Heart left ventricle (tissue), 16 donors: ENCODE measurements around the gene MAPK11. TPM values are rescaled to one million over a fixed set of nuclear protein-coding genes. Genes with fewer than 3 reads are reported as not detected.

Experiments used
- ATAC-seq, 4 donors: fragments of 200-7000 bp; cut with Tn5 transposase; one replicate each; pipeline ENCODE4 v1.9.1; 2020 to 2022; ENCODE audit warnings: moderate library complexity in 4 of 4, mild to moderate bottlenecking in 3 of 4, moderate number of reproducible peaks in 1 of 4
- DNase-seq, 5 donors: peaks; one replicate each; pipeline ENCODE4 v3.0.0-alpha.2; 2020
- H3K27ac ChIP-seq, 12 donors: fragments of 200-600 bp; sonication (generic) in 4 of 12; one replicate each; pipeline versions ENCODE4 v1.5.0 to v1.8.0; 2016 to 2022; ENCODE audit warnings: mild to moderate bottlenecking in 2 of 12
- H3K27me3 ChIP-seq, 9 donors: fragments of 200-600 bp; sonication (generic) in 2 of 9; one replicate each; pipeline versions ENCODE4 v1.5.1 to v1.8.0; 2016 to 2022; ENCODE audit warnings: mild to moderate bottlenecking in 3 of 9
- H3K36me3 ChIP-seq, 9 donors: fragments of 200-600 bp; sonication (generic) in 2 of 9; one replicate each; pipeline versions ENCODE4 v1.5.0 to v1.8.0; 2018 to 2022; ENCODE audit warnings: mild to moderate bottlenecking in 2 of 9
- H3K4me1 ChIP-seq, 12 donors: fragments of 200-600 bp; sonication (generic) in 4 of 12; one replicate each; pipeline versions ENCODE4 v1.5.0 to v1.8.0; 2016 to 2022; ENCODE audit warnings: mild to moderate bottlenecking in 3 of 12
- H3K4me3 ChIP-seq, 12 donors: fragments of 200-600 bp; sonication (generic) in 4 of 12; one replicate each; pipeline versions ENCODE4 v1.5.0 to v1.8.0; 2017 to 2022; ENCODE audit warnings: mild to moderate bottlenecking in 9 of 12, moderate library complexity in 4 of 12
- H3K9me3 ChIP-seq, 12 donors: fragments of 200-600 bp; sonication (generic) in 4 of 12; one replicate each; pipeline versions ENCODE4 v1.5.0 to v1.8.0; 2016 to 2022; ENCODE audit warnings: mild to moderate bottlenecking in 1 of 12
- POLR2A ChIP-seq, 2 donors: fragments of 450-650 bp; IDR thresholded peaks; one replicate each; pipeline ENCODE4 v1.6.1; 2017; ENCODE audit warnings: antibody characterized with exemption in 2 of 2, mild to moderate bottlenecking in 2 of 2, moderate library complexity in 2 of 2
- WGBS, 4 donors: extraction: QIAGEN DNeasy Blood & Tissue Kit in 2 of 4; methylation state at CpG; one replicate each; pipeline versions ENCODE4 v1.1.5 to v1.1.7; 2013 to 2018; 5-methylcytosine and 5-hydroxymethylcytosine counted together
- intact Hi-C, 10 donors: fragments of 100-400 bp; cut with DNase I; formaldehyde crosslinking; loops; one replicate each; pipeline versions ENCODE4 v1.11.1 to v1.14.2; 2022
- polyA plus RNA-seq, 2 donors: library from polyadenylated mRNA; stranded (reverse); fragments of 200-250 nt; gene quantifications; one replicate each; pipeline ENCODE4 v1.2.3, GENCODE V29; 2013
- total RNA-seq, 9 donors: library from RNA; depleted of rRNA in 2 of 9; stranded (reverse); fragments of >200 nt in 2 of 9; fragmentation: NEBNext Ultra II Directional in 3 of 9; extraction: Animal tissue kit (Norgen Biotek cat#: 25700) in 3 of 9; gene quantifications; one replicate each; pipeline versions ENCODE4 v1.1.0 to v1.2.4, GENCODE V29; 2016 to 2023
- TF ChIP-seq, protein P1 (sequence below), 12 donors: fragments of 200-600 bp; sonication (generic) in 4 of 12; IDR thresholded peaks; one replicate each; pipeline versions ENCODE4 v1.5.0 to v1.8.0; 2018 to 2022; ENCODE audit warnings: antibody characterized with exemption in 12 of 12, mild to moderate bottlenecking in 5 of 12
- donor health status: ischemic (EF 13 %, LVEDD 7.1; RV severe dilation, severe dysfunction).
- donor health status: healthy with polysubstance abuse.
- donor health status: DM: no; HTN: yes; CAD: no.
- donor health status: DM: no; HTN: no; CAD: no.
- donor health status: ischemic (EF 25% LVEDD 6.9; RV normal size, moderate dysfunction).
- donor health status: ischemic (EF 25% LVEDD 5.7; RV mildly dilated, moderate dysfunction).
- donor health status: healthy.
- donor health status: DM: yes; HTN: yes; CAD: no.
- donor health status: ischemic (EF 35%, LVEDD 5.7; RV mildly dilated, moderate dysfunction).
- donor health status: nonischemic (EF 11% LVEDD 7.7; RV severe dilation, severe dysfunction).
- donor health status: DM: yes; HTN: yes; CAD: no.
- donor health status: PGD.
- donor health status: ischemic (EF 29% LVEDD 5.4; RV normal size, mild dysfunction).
- donor health status: nonischemic (EF 23%, LVEDD 6.1; RV moderate dilation, normal function).

MAPK11 gene
- total and polyA plus RNA-seq, 11 donors = 5.0 to 12.1 (median 7.5) TPM

DNA sequence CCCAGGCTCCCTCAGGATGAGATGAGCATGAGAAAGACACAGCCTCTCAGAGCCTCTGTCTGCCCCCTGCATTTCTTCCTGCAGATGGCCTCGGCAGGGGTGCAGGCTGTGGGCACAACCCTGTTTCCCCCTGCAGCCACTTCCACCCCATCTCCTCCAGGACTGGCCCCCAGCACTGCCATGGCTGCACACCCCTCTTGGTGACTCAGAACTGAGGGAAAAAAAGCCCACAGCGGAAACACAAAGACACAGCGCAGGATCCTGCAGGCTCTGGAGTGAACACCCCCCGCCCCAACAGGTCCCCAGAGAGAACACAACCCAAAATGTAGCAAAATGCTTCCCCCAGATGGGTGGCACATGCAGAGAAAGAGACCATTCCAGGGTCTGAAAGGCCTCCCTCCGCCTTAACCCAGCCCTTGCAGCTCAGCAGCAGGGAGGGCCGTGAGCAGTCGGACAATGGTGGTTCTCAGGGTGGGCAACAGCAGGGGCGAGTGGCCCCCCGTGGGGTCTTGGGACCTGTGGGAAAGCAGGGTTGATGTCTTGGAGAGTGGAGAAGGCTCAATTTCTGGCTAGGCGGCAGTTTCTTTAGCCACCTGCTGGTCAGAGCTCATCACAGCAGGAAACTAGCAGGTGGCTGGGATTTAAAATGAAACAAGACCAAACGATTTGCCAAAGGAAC, 33.3 kb downstream of the MAPK11 start:
- 69 to 82% (median 76%) methylated on average over 6 to 11 of the region's 11 CpGs for WGBS, 4 donors
- intact Hi-C loops = no loop called here
- peaks cover 0 to 15% (median 12%) of the 10 kb centered on the region in 12 donors for H3K4me1 ChIP-seq
- H3K9me3 ChIP-seq = no peaks in the 10 kb centered on the region
- no peaks in the 10 kb centered on the region for H3K27me3 ChIP-seq
- ATAC-seq = no peak
- no peak overlapping the region for H3K27ac ChIP-seq
- no peak overlapping the region for H3K4me3 ChIP-seq
- TF ChIP-seq, protein P1, sequence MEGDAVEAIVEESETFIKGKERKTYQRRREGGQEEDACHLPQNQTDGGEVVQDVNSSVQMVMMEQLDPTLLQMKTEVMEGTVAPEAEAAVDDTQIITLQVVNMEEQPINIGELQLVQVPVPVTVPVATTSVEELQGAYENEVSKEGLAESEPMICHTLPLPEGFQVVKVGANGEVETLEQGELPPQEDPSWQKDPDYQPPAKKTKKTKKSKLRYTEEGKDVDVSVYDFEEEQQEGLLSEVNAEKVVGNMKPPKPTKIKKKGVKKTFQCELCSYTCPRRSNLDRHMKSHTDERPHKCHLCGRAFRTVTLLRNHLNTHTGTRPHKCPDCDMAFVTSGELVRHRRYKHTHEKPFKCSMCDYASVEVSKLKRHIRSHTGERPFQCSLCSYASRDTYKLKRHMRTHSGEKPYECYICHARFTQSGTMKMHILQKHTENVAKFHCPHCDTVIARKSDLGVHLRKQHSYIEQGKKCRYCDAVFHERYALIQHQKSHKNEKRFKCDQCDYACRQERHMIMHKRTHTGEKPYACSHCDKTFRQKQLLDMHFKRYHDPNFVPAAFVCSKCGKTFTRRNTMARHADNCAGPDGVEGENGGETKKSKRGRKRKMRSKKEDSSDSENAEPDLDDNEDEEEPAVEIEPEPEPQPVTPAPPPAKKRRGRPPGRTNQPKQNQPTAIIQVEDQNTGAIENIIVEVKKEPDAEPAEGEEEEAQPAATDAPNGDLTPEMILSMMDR (IDR thresholded peaks at IDR 0.05) = peak in 5 of 12 donors; percentile 16 to 20 (median 19)
- TF ChIP-seq POLR2A (IDR thresholded peaks at IDR 0.05) = no peak
- peaks cover 0 to 52% (median 41%) of the 10 kb centered on the region in 9 donors for H3K36me3 ChIP-seq
- DNase-seq = no peak

DNA sequence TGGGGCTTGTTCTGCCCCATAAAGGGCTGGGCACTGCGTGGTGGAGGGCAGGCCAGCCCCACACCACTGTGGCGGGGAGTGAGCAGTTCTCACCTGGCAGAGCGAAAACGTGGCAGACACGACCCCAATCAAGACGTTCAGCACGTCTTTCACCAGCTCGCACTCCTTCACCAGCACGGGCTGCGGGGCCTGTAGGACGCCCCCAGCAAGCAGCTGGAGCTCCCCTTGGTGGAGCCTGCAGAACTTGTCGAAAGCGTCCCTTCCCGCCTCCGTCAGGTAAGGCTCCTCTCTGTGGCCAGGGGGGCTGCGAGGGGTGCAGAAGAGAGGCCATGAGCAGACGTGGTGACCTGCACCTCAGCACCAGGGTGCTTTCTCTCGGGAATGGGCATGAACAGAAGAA, 37.0 kb downstream of the MAPK11 start:
- 88 to 91% (median 89%) methylated on average over 18 of the region's 18 CpGs for WGBS, 4 donors
- intact Hi-C loops = no loop called here
- no peaks in the 10 kb centered on the region for H3K9me3 ChIP-seq
- no peak overlapping the region for H3K27ac ChIP-seq
- no peaks in the 10 kb centered on the region for H3K27me3 ChIP-seq
- no peak for DNase-seq
- no peak overlapping the region for H3K4me3 ChIP-seq
- no peak for ATAC-seq
- TF ChIP-seq, protein P1 (IDR thresholded peaks at IDR 0.05) = no peak
- no peak for TF ChIP-seq POLR2A (IDR thresholded peaks at IDR 0.05)
- H3K4me1 ChIP-seq = no peaks in the 10 kb centered on the region
- H3K36me3 ChIP-seq = peaks cover 0 to 55% (median 44%) of the 10 kb centered on the region in 9 donors

DNA sequence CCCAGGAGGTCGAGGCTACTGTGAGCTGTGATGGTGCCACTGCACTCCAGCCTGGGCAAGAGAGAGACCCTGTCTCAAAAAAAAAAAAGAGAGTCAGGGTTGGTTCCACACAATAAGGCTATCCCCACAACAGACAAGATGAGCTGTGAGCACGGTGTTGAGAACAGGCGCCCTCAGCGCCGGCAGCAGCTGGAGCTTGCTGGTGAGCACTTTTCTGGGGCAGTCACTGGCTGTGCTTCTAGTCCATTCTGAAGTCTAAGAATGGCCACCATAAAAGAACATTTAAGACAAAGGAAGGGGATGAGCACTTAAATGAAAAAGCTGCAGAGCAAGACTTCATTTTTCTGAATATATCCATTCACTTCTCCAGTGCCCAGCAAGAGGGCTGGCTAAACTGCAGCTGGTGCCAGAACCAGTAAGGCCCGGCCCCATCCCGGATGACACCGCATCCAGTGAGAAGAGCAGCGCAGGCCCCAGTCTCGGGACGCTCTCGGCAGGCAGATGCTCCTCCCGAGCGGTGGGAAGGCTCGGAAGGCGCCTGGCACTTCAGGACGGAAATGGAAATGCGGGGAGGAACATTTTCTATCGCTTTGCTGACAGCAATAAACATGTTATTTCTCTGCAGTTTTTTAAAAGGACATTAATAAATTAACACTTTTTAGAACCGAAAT, 37.6 kb downstream of the MAPK11 start:
- Histone ChIP-seq H3K27me3 (no peaks in the 10 kb centered on the region), H3K9me3 (no peaks in the 10 kb centered on the region), H3K4me1 (no peaks in the 10 kb centered on the region), H3K27ac (no peak overlapping the region), H3K4me3 (no peak overlapping the region), H3K36me3 (peaks cover 0 to 60% (median 45%) of the 10 kb centered on the region in 9 donors)
- DNase-seq (no peak), ATAC-seq (no peak)
- intact Hi-C loops = no loop called here
- WGBS, 4 donors = 92 to 95% (median 94%) methylated on average over 20 of the region's 20 CpGs
- no peak for TF ChIP-seq POLR2A (IDR thresholded peaks at IDR 0.05)
- TF ChIP-seq, protein P1 (IDR thresholded peaks at IDR 0.05) = no peak

GRCh38 chr22:50229370-50229769, 40.8 kb downstream of the MAPK11 start:
- Histone ChIP-seq H3K27ac (no peak overlapping the region), H3K9me3 (no peaks in the 10 kb centered on the region), H3K4me1 (no peaks in the 10 kb centered on the region), H3K4me3 (no peak overlapping the region), H3K36me3 (peaks cover 0 to 74% (median 59%) of the 10 kb centered on the region in 9 donors), H3K27me3 (no peaks in the 10 kb centered on the region)
- intact Hi-C loops = loop anchor here in 1 of 10 donors (10.0 kb wide), 1 partner anchor 235 kb away; no protein-coding TSS in a partner anchor
- ATAC-seq (no peak), DNase-seq (no peak)
- 96 to 99% (median 96%) methylated on average over 12 to 16 of the region's 16 CpGs for WGBS, 4 donors
- no peak for TF ChIP-seq POLR2A (IDR thresholded peaks at IDR 0.05)
- TF ChIP-seq, protein P1 (IDR thresholded peaks at IDR 0.05) = no peak
